Fibroblast of lung (primary cell): ENCODE results near the gene ARVCF.

Experiments
- EZH2 ChIP-seq: IDR thresholded peaks from 2 replicates; pipeline ENCODE4 v1.5.1; 2012; ENCODE audit warnings: low read length, control low read depth, mild to moderate bottlenecking; ENCODE audit errors: missing control alignments
- TF ChIP-seq, protein P1 (sequence below), 2 donors: IDR thresholded peaks in 1 of 2; conservative IDR thresholded peaks in 1 of 2; 1 replicate in 1 of 2; 2 replicates in 1 of 2; pipeline ENCODE4 v1.5.1; 2011 to 2012; ENCODE audit warnings: low read length in 2 of 2, control low read depth in 1 of 2, inconsistent platforms in 1 of 2, low read depth in 1 of 2, mild to moderate bottlenecking in 1 of 2

- TF ChIP-seq, protein P1, sequence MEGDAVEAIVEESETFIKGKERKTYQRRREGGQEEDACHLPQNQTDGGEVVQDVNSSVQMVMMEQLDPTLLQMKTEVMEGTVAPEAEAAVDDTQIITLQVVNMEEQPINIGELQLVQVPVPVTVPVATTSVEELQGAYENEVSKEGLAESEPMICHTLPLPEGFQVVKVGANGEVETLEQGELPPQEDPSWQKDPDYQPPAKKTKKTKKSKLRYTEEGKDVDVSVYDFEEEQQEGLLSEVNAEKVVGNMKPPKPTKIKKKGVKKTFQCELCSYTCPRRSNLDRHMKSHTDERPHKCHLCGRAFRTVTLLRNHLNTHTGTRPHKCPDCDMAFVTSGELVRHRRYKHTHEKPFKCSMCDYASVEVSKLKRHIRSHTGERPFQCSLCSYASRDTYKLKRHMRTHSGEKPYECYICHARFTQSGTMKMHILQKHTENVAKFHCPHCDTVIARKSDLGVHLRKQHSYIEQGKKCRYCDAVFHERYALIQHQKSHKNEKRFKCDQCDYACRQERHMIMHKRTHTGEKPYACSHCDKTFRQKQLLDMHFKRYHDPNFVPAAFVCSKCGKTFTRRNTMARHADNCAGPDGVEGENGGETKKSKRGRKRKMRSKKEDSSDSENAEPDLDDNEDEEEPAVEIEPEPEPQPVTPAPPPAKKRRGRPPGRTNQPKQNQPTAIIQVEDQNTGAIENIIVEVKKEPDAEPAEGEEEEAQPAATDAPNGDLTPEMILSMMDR (conservative IDR thresholded peaks at IDR 0.05 in 1 of 2, IDR thresholded peaks at IDR 0.05 in 1 of 2; ENCODE audit: low read depth in 1 of 2, low read length in 2 of 2): no peak
- no peak for TF ChIP-seq EZH2
Observed at GRCh38 chr22:19988331-19988808, 28.3 kb downstream of the ARVCF start.
